GM12892 (cell line): ENCODE measurements around the gene CTNND2.

Source experiments
- POLR2A ChIP-seq: IDR thresholded peaks from 2 replicates; pipeline ENCODE4 v1.6.1; 2011; ENCODE audit warnings: low read depth, low read length, control low read depth
- POLR2AphosphoS5 ChIP-seq: IDR thresholded peaks from 2 replicates; pipeline ENCODE4 v1.6.1; 2011; ENCODE audit warnings: low read depth, low read length, control low read depth

- TF ChIP-seq POLR2AphosphoS5 (no peak), POLR2A (no peak)
Measured at GRCh38 chr5:11733840-11734192, 170.4 kb downstream of the CTNND2 start.
